Measurements from ENCODE around the gene MRPL39.

DNA sequence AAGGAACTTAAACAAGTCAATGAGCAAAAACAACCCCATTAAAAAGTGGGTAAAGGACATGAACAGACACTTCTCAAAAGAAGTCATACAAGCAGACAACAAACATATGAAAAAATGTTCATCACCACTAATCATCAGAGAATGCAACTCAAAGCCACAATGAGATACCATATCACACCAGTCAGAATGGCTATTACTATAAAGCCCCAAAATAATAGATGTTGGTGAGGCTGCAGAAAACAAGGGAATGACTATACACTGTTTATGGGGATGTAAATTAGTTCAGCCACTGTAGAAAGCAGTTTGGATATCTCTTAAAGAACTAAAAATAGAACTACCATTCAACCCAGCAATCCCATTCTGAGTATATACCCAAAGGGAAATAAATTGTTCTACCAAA is 51.2 kb downstream of the MRPL39 start:
- TF ChIP-seq, protein P1, sequence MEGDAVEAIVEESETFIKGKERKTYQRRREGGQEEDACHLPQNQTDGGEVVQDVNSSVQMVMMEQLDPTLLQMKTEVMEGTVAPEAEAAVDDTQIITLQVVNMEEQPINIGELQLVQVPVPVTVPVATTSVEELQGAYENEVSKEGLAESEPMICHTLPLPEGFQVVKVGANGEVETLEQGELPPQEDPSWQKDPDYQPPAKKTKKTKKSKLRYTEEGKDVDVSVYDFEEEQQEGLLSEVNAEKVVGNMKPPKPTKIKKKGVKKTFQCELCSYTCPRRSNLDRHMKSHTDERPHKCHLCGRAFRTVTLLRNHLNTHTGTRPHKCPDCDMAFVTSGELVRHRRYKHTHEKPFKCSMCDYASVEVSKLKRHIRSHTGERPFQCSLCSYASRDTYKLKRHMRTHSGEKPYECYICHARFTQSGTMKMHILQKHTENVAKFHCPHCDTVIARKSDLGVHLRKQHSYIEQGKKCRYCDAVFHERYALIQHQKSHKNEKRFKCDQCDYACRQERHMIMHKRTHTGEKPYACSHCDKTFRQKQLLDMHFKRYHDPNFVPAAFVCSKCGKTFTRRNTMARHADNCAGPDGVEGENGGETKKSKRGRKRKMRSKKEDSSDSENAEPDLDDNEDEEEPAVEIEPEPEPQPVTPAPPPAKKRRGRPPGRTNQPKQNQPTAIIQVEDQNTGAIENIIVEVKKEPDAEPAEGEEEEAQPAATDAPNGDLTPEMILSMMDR (IDR thresholded peaks at IDR 0.05) = no peak
- TF ChIP-seq POLR2A (IDR thresholded peaks at IDR 0.05) = no peak
